B cell (primary cell): ENCODE data around the gene ADAM11.
"Not testable (repeated sequence)": the region's sequence is repeated elsewhere in the genome, so short reads cannot be mapped to it uniquely, and the experiment has no call there.

Experiments used
- EZH2 ChIP-seq: IDR thresholded peaks from 2 replicates; pipeline ENCODE4 v1.6.1; 2012; ENCODE audit warnings: borderline replicate concordance, low read depth, mild to moderate bottlenecking, moderate library complexity, low read length; ENCODE audit not compliant: insufficient read depth, poor library complexity, severe bottlenecking
- TF ChIP-seq, protein P1 (sequence below): fragments of 200-600 bp; IDR thresholded peaks from one replicate; pipeline ENCODE4 v1.8.0; 2022; ENCODE audit warnings: antibody characterized with exemption, mild to moderate bottlenecking

DNA sequence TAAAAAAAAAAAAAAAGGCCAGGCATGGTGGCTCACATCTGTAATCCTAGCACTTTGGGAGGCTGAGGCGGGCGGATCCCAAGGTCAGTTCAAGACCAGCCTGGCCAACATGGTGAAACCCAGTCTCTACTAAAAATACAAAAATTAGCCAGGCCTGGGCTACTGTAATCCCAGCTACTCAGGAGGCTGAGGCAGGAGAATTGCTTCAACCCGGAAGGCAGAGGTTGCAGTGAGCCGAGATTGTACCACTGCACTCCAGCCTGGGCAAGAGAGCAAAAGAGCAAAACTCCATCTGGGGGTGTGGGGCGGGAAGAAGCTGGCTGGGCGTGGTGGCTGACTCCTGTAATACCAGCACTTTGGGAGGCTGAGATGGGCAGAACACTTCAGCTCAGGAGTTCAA, 59.7 kb downstream of the ADAM11 start:
- TF ChIP-seq, protein P1, sequence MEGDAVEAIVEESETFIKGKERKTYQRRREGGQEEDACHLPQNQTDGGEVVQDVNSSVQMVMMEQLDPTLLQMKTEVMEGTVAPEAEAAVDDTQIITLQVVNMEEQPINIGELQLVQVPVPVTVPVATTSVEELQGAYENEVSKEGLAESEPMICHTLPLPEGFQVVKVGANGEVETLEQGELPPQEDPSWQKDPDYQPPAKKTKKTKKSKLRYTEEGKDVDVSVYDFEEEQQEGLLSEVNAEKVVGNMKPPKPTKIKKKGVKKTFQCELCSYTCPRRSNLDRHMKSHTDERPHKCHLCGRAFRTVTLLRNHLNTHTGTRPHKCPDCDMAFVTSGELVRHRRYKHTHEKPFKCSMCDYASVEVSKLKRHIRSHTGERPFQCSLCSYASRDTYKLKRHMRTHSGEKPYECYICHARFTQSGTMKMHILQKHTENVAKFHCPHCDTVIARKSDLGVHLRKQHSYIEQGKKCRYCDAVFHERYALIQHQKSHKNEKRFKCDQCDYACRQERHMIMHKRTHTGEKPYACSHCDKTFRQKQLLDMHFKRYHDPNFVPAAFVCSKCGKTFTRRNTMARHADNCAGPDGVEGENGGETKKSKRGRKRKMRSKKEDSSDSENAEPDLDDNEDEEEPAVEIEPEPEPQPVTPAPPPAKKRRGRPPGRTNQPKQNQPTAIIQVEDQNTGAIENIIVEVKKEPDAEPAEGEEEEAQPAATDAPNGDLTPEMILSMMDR: not testable (repeated sequence)
- not testable (repeated sequence) for TF ChIP-seq EZH2
